DMS114 treated with DMSO at 0.1 percent for 48 hours (cell line): ENCODE data around the gene ZNF135.

Source experiments
- DNase-seq: peaks from one replicate; lab custom pipeline; 2025; ENCODE audit not compliant: unreplicated experiment; lab: John Stamatoyannopoulos, UW

Gene ZNF135

GRCh38 chr19:58059003-58059670 is at the start of gene ZNF135:
TSS of gene ZNF135 (plus strand) at chr19:58059282. CDS start at chr19:58060003, 721 bp downstream.
- DNase-seq: peak; percentile 81

GRCh38 chr19:58009301-58009665 is 49.8 kb upstream of the ZNF135 start:
- no peak for DNase-seq

GRCh38 chr19:58009666-58010301 is 49.3 kb upstream of the ZNF135 start:
- DNase-seq: peak; percentile 89

GRCh38 chr19:58010507-58010906 is 48.6 kb upstream of the ZNF135 start:
- DNase-seq: no peak

- no peak for DNase-seq
Measured at GRCh38 chr19:58014141-58014540, 44.9 kb upstream of the ZNF135 start.

GRCh38 chr19:58020129-58020528 is 39.0 kb upstream of the ZNF135 start:
- DNase-seq: no peak

- DNase-seq: no peak
Measured at GRCh38 chr19:58021541-58022282, 37.4 kb upstream of the ZNF135 start.

GRCh38 chr19:58022283-58022660 is 36.8 kb upstream of the ZNF135 start:
- DNase-seq: no peak

- no peak for DNase-seq
Measured at GRCh38 chr19:58024661-58025060, 34.4 kb upstream of the ZNF135 start.

GRCh38 chr19:58033741-58034476 is 25.2 kb upstream of the ZNF135 start, which contains the start of gene ZSCAN1:
TSS of gene ZSCAN1 (plus strand) at chr19:58034025. CDS start at chr19:58037837, 3,812 bp downstream.
- peak; percentile 94 for DNase-seq

GRCh38 chr19:58034477-58034793 is 24.6 kb upstream of the ZNF135 start:
- no peak for DNase-seq

GRCh38 chr19:58035863-58036262 is 23.2 kb upstream of the ZNF135 start:
- no peak for DNase-seq

GRCh38 chr19:58037927-58038687 is 21.0 kb upstream of the ZNF135 start:
- no peak for DNase-seq

GRCh38 chr19:58038688-58039204 is 20.3 kb upstream of the ZNF135 start:
- DNase-seq: no peak

GRCh38 chr19:58040751-58041525 is 18.1 kb upstream of the ZNF135 start:
- DNase-seq: no peak

GRCh38 chr19:58042495-58043340 is 16.4 kb upstream of the ZNF135 start:
- DNase-seq: no peak

- DNase-seq: no peak
Measured at GRCh38 chr19:58044391-58044790, 14.7 kb upstream of the ZNF135 start.

- DNase-seq: no peak
Measured at GRCh38 chr19:58044886-58045285, 14.2 kb upstream of the ZNF135 start.
